ENCODE data around the gene RBFOX1.

RBFOX1 gene

DNA sequence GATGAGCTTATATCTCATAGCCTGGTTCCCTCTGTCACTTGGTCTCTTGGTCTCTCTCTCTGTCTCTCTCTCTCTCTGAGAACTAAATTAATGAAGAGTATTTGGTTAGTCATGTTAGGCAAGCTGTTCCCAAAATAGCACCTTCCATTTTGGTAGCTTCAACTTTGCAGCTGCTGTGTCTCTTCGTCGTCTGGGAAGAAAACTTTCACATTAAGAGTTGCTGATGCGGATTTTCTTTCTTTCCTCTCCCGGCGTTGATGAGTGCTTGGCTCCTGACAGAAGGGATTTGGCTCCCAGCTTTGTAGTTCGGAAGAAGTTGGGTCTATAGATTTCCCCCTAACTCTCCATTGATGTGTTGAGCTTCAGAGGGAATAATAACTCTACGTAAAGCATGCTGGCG is at the start of gene RBFOX1:
TSS of gene RBFOX1 (plus strand) at position 235 of the 400 bp plus-strand sequence.
- in situ Hi-C loops (cut with MboI; ENCODE audit: low sequenced_read_pairs), result no loop called here

GRCh38 chr16:7284780-7285179 is 47.9 kb upstream of the RBFOX1 start:
- in situ Hi-C loops (cut with MboI; ENCODE audit: low sequenced_read_pairs), result no loop called here

DNA sequence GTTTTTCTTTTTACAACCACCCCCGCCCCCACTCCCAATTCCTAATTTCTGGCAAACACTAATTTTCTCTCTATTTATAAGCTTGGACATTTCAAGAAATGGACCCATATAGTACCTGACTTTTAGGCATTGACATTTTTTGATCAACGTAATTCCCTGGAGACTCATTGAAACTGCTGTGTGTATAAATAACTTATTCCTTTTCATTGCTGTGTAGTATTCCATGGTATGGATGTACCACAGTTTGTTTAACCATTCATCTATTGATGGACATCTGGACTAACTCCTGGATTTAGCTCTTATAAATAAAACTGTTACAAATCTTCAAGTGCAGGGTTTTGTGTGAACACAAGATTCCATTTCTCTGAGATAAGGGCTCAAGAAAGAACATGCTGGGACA is 47.1 kb upstream of the RBFOX1 start:
- in situ Hi-C loops (cut with MboI; ENCODE audit: low sequenced_read_pairs), result no loop called here

- in situ Hi-C loops (cut with MboI; ENCODE audit: low sequenced_read_pairs), result no loop called here
Measured at GRCh38 chr16:7289299-7289698, 43.3 kb upstream of the RBFOX1 start.

DNA sequence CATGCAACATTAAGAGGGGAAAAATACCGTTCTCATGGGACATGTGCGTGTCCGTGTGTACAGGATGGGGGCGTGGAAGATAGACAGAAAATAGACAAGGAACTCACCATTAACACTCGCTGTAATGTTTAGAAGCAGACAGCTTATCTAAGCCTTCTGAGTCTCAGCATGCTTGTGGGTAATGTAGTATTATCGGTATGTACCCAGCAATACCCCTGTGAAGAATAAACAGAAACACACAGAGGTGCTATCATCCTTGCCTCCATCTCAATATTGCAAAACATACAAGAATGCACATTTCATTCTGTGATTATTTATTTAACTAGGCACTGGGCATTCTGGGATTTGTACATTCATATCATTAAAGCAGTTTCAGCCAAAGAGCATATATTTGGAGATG is 42.0 kb upstream of the RBFOX1 start:
- in situ Hi-C loops (cut with MboI; ENCODE audit: low sequenced_read_pairs), result no loop called here

- in situ Hi-C loops (cut with MboI; ENCODE audit: low sequenced_read_pairs), result no loop called here
Measured at GRCh38 chr16:7294020-7294419, 38.6 kb upstream of the RBFOX1 start.

DNA sequence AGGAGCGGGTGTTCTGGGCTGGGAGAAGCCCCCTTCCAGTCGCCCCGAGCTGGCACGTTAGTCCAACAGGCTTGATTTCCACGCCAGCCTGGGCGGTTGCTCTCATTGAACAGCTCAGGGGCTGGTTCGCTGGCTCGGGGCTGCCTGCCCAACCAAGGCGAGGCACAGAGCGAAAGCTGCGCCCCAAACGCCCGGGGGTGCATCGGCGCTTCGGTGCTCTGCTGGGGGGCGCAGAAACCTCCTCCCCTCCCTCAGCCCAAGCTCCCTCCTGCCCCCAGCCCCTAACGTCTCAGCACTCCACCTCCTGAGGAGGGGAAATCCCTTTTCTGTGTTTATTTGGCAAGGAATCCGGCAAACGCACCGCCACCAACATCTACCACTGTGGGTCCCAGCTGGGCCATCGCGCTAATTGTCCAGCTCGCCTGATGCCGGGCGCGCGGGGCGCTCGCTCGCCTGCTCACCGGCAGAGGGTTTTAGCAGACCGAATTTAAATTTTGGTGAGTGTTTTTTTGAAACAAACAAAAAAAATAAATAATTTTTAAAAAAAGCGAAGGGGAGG is 29.5 kb upstream of the RBFOX1 start:
- in situ Hi-C loops (cut with MboI; ENCODE audit: low sequenced_read_pairs), result no loop called here

DNA sequence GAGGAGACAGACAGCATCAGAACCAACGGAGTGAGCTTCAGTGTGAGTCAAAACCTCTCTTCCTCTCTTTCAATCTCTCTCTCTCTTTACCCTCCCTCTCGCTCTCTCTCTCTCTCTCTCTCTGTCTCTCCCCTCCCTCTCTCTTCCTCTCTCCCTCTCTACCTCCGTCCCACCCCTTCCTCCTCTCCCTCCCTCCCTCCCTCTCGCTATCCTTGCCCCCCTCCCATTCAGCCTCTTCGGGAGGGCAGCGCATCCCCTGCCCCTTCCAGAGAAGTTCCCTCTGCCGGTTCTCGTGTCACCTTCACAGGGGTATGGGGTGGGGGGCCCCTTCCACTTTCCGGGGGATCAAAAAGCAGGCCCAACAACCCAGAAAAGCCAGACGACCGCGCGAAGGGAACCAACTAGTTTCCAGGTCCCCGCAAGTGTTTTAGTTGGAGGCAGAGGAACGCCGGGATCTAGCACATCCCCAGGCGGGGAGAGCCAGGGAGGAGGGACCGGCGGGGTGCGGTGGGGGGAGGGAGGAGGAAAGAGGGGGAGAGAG is 28.9 kb upstream of the RBFOX1 start:
- in situ Hi-C loops (cut with MboI; ENCODE audit: low sequenced_read_pairs), result no loop called here

- in situ Hi-C loops (cut with MboI; ENCODE audit: low sequenced_read_pairs), result no loop called here
Measured at GRCh38 chr16:7304279-7304678, 28.4 kb upstream of the RBFOX1 start.

DNA sequence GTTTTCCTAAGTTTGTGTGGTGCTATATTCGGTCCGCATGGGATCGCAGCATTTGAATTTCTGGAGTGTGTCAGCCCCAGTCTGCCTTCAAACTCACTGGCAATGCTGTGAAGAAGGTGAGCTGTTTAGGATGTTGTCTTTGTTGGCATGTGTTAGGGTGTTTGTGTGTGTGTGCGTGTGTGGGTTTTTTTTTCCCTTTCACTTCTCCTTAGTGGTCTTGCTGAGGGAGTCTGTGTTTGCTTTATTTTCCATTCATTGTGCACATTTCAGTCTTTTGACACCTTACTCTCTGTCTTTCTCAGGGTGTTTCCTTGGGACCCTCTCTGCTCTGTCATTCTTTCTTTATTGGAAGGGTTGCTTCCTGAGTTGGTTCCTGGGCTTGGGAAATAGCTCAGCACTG is 27.7 kb upstream of the RBFOX1 start:
- in situ Hi-C loops (cut with MboI; ENCODE audit: low sequenced_read_pairs), result no loop called here

DNA sequence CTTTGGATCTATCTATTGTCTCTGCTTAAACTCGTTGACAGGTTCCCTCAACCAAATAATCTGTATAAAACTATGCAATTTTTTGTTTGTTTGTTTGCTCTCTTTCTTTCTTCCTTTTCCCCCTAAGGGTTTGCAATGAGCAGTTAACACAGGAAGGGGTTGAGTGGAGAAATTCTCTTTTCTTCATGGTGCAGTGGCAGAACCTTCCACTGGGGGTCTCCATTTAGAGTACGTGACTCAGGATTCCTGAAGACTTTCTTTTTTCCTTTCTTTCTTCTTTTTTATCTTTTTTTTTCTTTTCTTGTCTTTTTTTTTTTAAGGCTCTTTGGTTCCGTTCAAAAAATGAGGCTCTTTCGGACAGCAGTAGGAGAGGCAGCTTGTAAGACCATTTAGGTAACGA is 19.5 kb upstream of the RBFOX1 start:
- in situ Hi-C loops (cut with MboI; ENCODE audit: low sequenced_read_pairs), result no loop called here

- in situ Hi-C loops (cut with MboI; ENCODE audit: low sequenced_read_pairs), result no loop called here
Measured at GRCh38 chr16:7314163-7314562, 18.5 kb upstream of the RBFOX1 start.

- in situ Hi-C loops (cut with MboI; ENCODE audit: low sequenced_read_pairs), result no loop called here
Measured at GRCh38 chr16:7315813-7316212, 16.8 kb upstream of the RBFOX1 start.

GRCh38 chr16:7316281-7316888 is 16.3 kb upstream of the RBFOX1 start:
- in situ Hi-C loops (cut with MboI; ENCODE audit: low sequenced_read_pairs), result no loop called here

- in situ Hi-C loops (cut with MboI; ENCODE audit: low sequenced_read_pairs), result no loop called here
Measured at GRCh38 chr16:7317982-7318381, 14.7 kb upstream of the RBFOX1 start.

DNA sequence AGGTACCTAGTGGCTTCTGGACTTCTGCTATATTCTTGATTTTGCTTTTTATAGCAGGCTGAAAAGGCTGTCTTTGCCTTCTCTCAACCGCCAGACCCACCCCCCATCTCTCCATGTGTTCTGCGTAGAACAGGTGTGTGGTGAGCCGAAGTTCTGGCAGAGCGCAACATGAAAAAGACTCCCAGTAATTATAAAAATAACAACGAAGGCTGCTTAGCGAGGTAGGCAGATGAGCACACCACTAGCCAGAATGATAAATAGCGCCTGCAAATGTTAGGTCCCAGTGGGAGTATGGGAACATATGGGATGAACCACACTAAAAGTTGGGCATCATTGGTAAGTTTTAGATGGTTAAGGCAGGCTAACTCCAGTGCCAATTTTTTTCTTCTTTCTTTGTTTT is 14.0 kb upstream of the RBFOX1 start:
- in situ Hi-C loops (cut with MboI; ENCODE audit: low sequenced_read_pairs), result no loop called here

GRCh38 chr16:7319514-7319913 is 13.1 kb upstream of the RBFOX1 start:
- in situ Hi-C loops (cut with MboI; ENCODE audit: low sequenced_read_pairs), result no loop called here

- in situ Hi-C loops (cut with MboI; ENCODE audit: low sequenced_read_pairs), result no loop called here
Measured at GRCh38 chr16:7321661-7322060, 11.0 kb upstream of the RBFOX1 start.

DNA sequence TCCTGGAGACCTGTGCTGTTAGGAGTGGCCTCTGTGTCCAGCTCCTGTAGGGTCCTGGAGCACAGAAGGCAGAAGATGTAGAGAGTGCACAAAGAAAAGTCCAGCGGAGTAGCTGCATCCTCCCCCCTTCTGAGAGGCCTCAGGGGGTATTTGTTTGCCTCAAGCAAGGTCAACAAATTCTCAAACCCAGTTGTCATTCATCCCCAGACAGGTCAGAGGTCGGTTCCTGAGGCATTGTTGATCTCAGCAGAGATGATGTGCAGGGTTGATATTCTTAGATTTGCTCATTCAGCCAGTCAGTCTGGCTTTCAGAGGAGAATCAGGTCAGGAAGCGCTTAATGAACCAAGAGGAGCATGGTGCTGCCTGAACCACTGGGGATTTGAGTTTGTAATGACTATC is 8.3 kb upstream of the RBFOX1 start:
- in situ Hi-C loops (cut with MboI; ENCODE audit: low sequenced_read_pairs), result no loop called here

GRCh38 chr16:7325834-7326233 is 6.8 kb upstream of the RBFOX1 start:
- in situ Hi-C loops (cut with MboI; ENCODE audit: low sequenced_read_pairs), result no loop called here

GRCh38 chr16:7330709-7331108 is 1.9 kb upstream of the RBFOX1 start:
- in situ Hi-C loops (cut with MboI; ENCODE audit: low sequenced_read_pairs), result no loop called here

DNA sequence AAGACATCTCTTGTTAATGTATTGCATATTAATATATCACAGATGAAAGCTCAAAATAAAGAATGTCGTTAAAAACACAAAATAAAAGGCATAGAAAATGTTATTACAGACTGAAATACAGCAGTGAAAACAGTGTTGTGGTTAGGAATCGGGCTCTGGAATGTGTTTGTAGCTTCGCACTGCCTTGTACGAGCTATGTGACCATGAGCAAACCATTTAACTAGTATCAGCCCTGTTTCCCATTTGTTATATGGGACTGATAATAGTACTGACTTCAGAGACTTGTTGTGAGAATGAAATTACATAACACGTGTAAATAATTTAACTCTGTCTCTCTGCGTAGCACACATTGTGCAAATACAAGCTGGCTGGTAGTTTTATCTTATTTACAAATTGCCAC is 648 bp upstream of the RBFOX1 start:
- in situ Hi-C loops (cut with MboI; ENCODE audit: low sequenced_read_pairs), result no loop called here

DNA sequence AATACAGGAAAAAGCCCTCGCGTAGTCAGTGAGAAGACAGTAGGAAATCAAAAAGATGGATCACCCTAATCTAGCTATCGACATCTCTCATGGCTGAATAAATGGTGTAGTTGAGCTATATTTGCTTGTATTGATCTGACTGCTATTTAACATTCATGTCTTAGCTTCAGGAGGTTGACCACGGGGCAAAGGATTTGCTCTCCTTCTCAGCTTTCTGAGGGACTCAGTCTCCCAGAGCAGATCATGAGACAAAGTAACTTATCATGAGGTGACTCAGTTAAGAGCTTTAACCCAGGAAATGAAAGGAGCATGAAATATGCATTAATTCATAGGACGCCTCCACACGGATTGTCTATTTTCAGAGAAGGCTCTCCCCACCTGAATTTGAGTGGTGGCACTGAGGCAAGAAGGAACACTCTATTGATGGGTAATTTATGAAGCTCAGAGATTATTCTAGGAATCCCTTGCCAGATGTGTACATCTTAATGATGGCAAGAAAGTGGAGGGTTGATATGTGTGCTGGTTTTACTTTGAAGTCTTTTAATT is 608 bp downstream of the RBFOX1 start:
- in situ Hi-C loops (cut with MboI; ENCODE audit: low sequenced_read_pairs), result no loop called here

Measured in HL-60/S4 treated with phorbol 12-myristate 13-acetate at 8.2 ng/mL for 4 days and 3 days (cell line).